ENCODE results near the gene ENHO.

Gene ENHO

GRCh38 chr9:34513567-34514214, 9.1 kb downstream of the ENHO start:
- peak; percentile 8 for DNase-seq (ENCODE audit: low read depth)
- no peak overlapping the region for H3K4me3 ChIP-seq (replicated peaks; ENCODE audit: low read depth, low read length)
- TF ChIP-seq CTCF (IDR thresholded peaks at IDR 0.05; ENCODE audit: low read length, missing control alignments): no peak

GRCh38 chr9:34512131-34513078, 10.4 kb downstream of the ENHO start:
- no peak for TF ChIP-seq CTCF (IDR thresholded peaks at IDR 0.05; ENCODE audit: low read length, missing control alignments)
- no peak for DNase-seq (ENCODE audit: low read depth)
- no peak overlapping the region for H3K4me3 ChIP-seq (replicated peaks; ENCODE audit: low read depth, low read length)

GRCh38 chr9:34510497-34511468, 12.0 kb downstream of the ENHO start:
- no peak for DNase-seq (ENCODE audit: low read depth)
- no peak overlapping the region for H3K4me3 ChIP-seq (replicated peaks; ENCODE audit: low read depth, low read length)
- TF ChIP-seq CTCF (IDR thresholded peaks at IDR 0.05; ENCODE audit: low read length, missing control alignments): no peak

GRCh38 chr9:34508951-34509350, 13.8 kb downstream of the ENHO start:
- H3K4me3 ChIP-seq (replicated peaks; ENCODE audit: low read depth, low read length): no peak overlapping the region
- no peak for TF ChIP-seq CTCF (IDR thresholded peaks at IDR 0.05; ENCODE audit: low read length, missing control alignments)
- no peak for DNase-seq (ENCODE audit: low read depth)

GRCh38 chr9:34508463-34508862, 14.3 kb downstream of the ENHO start:
- no peak for DNase-seq (ENCODE audit: low read depth)
- no peak overlapping the region for H3K4me3 ChIP-seq (replicated peaks; ENCODE audit: low read depth, low read length)
- TF ChIP-seq CTCF (IDR thresholded peaks at IDR 0.05; ENCODE audit: low read length, missing control alignments): no peak

GRCh38 chr9:34507966-34508365, 14.8 kb downstream of the ENHO start:
- DNase-seq (ENCODE audit: low read depth): no peak
- H3K4me3 ChIP-seq (replicated peaks; ENCODE audit: low read depth, low read length): no peak overlapping the region
- TF ChIP-seq CTCF (IDR thresholded peaks at IDR 0.05; ENCODE audit: low read length, missing control alignments): no peak

All from fibroblast of pulmonary artery (primary cell).